Mesenchymal stem cell (in vitro differentiated cells and primary cell): ENCODE measurements around the gene CYP26B1.

ENCODE experiments used
- DNase-seq: peaks from one replicate; pipeline ENCODE4 v3.0.0-alpha.2; 2013
- H2AFZ ChIP-seq: one replicate; pipeline ENCODE4 v1.6.1; 2013; ENCODE audit warnings: low read depth, mild to moderate bottlenecking, control low read depth, inconsistent platforms, low read length, moderate library complexity
- H2AK5ac ChIP-seq: 2 replicates; pipeline ENCODE4 v1.6.1; 2013; ENCODE audit warnings: low read length, moderate library complexity, mild to moderate bottlenecking, inconsistent platforms; ENCODE audit not compliant: severe bottlenecking
- H2BK120ac ChIP-seq: one replicate; pipeline ENCODE4 v1.6.1; 2013; ENCODE audit warnings: low read depth, mild to moderate bottlenecking, inconsistent platforms, low read length, moderate library complexity
- H2BK12ac ChIP-seq, 2 experiments: one replicate each; pipeline ENCODE4 v1.6.1; 2013; ENCODE audit warnings: inconsistent platforms in 2 of 2, low read length in 2 of 2, mild to moderate bottlenecking in 2 of 2, moderate library complexity in 2 of 2, control low read depth in 1 of 2
- H2BK15ac ChIP-seq: one replicate; pipeline ENCODE4 v1.6.1; 2013; ENCODE audit warnings: mild to moderate bottlenecking, low read depth, inconsistent platforms; ENCODE audit not compliant: poor library complexity, severe bottlenecking
- H2BK5ac ChIP-seq: 2 replicates; pipeline ENCODE4 v1.6.1; 2013; ENCODE audit warnings: low read depth, mild to moderate bottlenecking, low read length, control low read depth, inconsistent platforms; ENCODE audit not compliant: poor library complexity, severe bottlenecking
- H3K14ac ChIP-seq, 2 experiments: one replicate each; pipeline ENCODE4 v1.6.1; 2013; ENCODE audit warnings: inconsistent platforms in 2 of 2, low read length in 2 of 2, control low read depth in 1 of 2, mild to moderate bottlenecking in 1 of 2, moderate library complexity in 1 of 2
- H3K18ac ChIP-seq, 2 experiments: one replicate each; pipeline ENCODE4 v1.6.1; 2013; ENCODE audit warnings: inconsistent platforms in 2 of 2, low read length in 2 of 2, control low read depth in 1 of 2, low read depth in 1 of 2, mild to moderate bottlenecking in 1 of 2
- H3K23ac ChIP-seq, 2 experiments: one replicate each; pipeline ENCODE4 v1.6.1; 2013; ENCODE audit warnings: inconsistent platforms in 2 of 2, low read length in 2 of 2, mild to moderate bottlenecking in 2 of 2, moderate library complexity in 2 of 2, control low read depth in 1 of 2
- H3K27ac ChIP-seq: 2 replicates; pipeline ENCODE4 v1.5.1; 2013; ENCODE audit warnings: mild to moderate bottlenecking, moderate library complexity, low read length, control low read depth, inconsistent platforms; ENCODE audit not compliant: poor library complexity, severe bottlenecking
- H3K27me3 ChIP-seq, 2 experiments: 2 replicates each; pipeline versions ENCODE4 v1.6.1 to v1.7.0; 2013; ENCODE audit warnings: low read length in 2 of 2, mild to moderate bottlenecking in 2 of 2, moderate library complexity in 2 of 2, control low read depth in 1 of 2, inconsistent platforms in 1 of 2; ENCODE audit not compliant: control insufficient read depth in 1 of 2, insufficient read depth in 1 of 2
- H3K36me3 ChIP-seq, 2 experiments: 2 replicates each; pipeline versions ENCODE4 v1.6.1 to v1.7.0; 2013; ENCODE audit warnings: low read length in 2 of 2, control low read depth in 1 of 2, inconsistent platforms in 1 of 2, low read depth in 1 of 2, mild to moderate bottlenecking in 1 of 2; ENCODE audit not compliant: insufficient read depth in 2 of 2, control insufficient read depth in 1 of 2
- H3K4ac ChIP-seq, 2 experiments: one replicate each; pipeline ENCODE4 v1.6.1; 2013; ENCODE audit warnings: inconsistent platforms in 2 of 2, low read length in 2 of 2, mild to moderate bottlenecking in 2 of 2, moderate library complexity in 2 of 2, control low read depth in 1 of 2, low read depth in 1 of 2
- H3K4me1 ChIP-seq: 2 replicates; pipeline ENCODE4 v1.6.1; 2013; ENCODE audit warnings: low read depth, low read length, control low read depth; ENCODE audit not compliant: control insufficient read depth, insufficient read depth
- H3K4me2 ChIP-seq: 2 replicates; pipeline ENCODE4 v1.6.1; 2013; ENCODE audit warnings: low read length, mild to moderate bottlenecking, inconsistent platforms; ENCODE audit not compliant: poor library complexity, severe bottlenecking
- H3K4me3 ChIP-seq, 2 experiments: 2 replicates each; pipeline versions ENCODE4 v1.5.1 to v1.7.0; 2013; ENCODE audit warnings: low read length in 2 of 2, mild to moderate bottlenecking in 2 of 2, control low read depth in 1 of 2, low read depth in 1 of 2; ENCODE audit not compliant: insufficient read depth in 1 of 2
- H3K79me1 ChIP-seq: replicated peaks from 2 replicates; pipeline ENCODE4 v1.6.1; 2013; ENCODE audit warnings: mild to moderate bottlenecking, control low read depth, low read length, inconsistent platforms; ENCODE audit not compliant: poor library complexity, severe bottlenecking
- H3K9ac ChIP-seq: 2 replicates; pipeline ENCODE4 v1.7.0; 2013; ENCODE audit warnings: mild to moderate bottlenecking, low read length, moderate library complexity
- H3K9me3 ChIP-seq: 2 replicates; pipeline ENCODE4 v1.7.0; 2013; ENCODE audit warnings: mild to moderate bottlenecking, low read length; ENCODE audit not compliant: control insufficient read depth
- H4K8ac ChIP-seq: one replicate; pipeline ENCODE4 v1.6.1; 2013; ENCODE audit warnings: inconsistent platforms, mild to moderate bottlenecking, low read length, moderate library complexity
- H4K91ac ChIP-seq: one replicate; pipeline ENCODE4 v1.6.1; 2013; ENCODE audit warnings: mild to moderate bottlenecking, low read length, inconsistent platforms
- WGBS: methylation state at CpG from one replicate; pipeline ENCODE4 v1.1.7; 2013; ENCODE audit warnings: mixed read lengths; 5-methylcytosine and 5-hydroxymethylcytosine counted together

CYP26B1 gene

GRCh38 chr2:72082021-72082601, 65.6 kb downstream of the CYP26B1 start:
- Histone ChIP-seq H3K36me3 (no peaks in the 10 kb centered on the region), H3K4me2 (no peak overlapping the region), H3K4ac (no peak overlapping the region), H3K4me1 (peaks cover 18% of the 10 kb centered on the region), H2BK15ac (no peak overlapping the region), H3K23ac (no peak overlapping the region), H3K4me3 (no peak overlapping the region), H3K14ac (no peak overlapping the region), H2AK5ac (no peak overlapping the region), H4K8ac (no peak overlapping the region), H3K27ac (no peak overlapping the region), H4K91ac (no peak overlapping the region), H3K9ac (no peak overlapping the region), H2BK120ac (no peak overlapping the region), H3K27me3 (peaks cover 0 to 27% of the 10 kb centered on the region in 2 experiments), H2BK5ac (no peak overlapping the region), H2AFZ (no peak overlapping the region), H3K18ac (no peak overlapping the region), H3K79me1 (no peaks in the 10 kb centered on the region), H3K9me3 (peaks cover 4% of the 10 kb centered on the region), H2BK12ac (no peak overlapping the region)
- DNase-seq = no peak
- 95% methylated on average over 12 of the region's 12 CpGs for WGBS

GRCh38 chr2:72081451-72081850, 66.2 kb downstream of the CYP26B1 start:
- Histone ChIP-seq H3K4me3 (no peak overlapping the region), H3K4ac (no peak overlapping the region), H3K27me3 (peaks cover 0 to 27% of the 10 kb centered on the region in 2 experiments), H3K9me3 (peaks cover 4% of the 10 kb centered on the region), H3K4me2 (no peak overlapping the region), H4K91ac (no peak overlapping the region), H2AFZ (no peak overlapping the region), H3K27ac (no peak overlapping the region), H2BK120ac (no peak overlapping the region), H3K36me3 (no peaks in the 10 kb centered on the region), H4K8ac (no peak overlapping the region), H3K18ac (no peak overlapping the region), H2BK15ac (no peak overlapping the region), H3K14ac (no peak overlapping the region), H2AK5ac (no peak overlapping the region), H3K4me1 (peaks cover 18% of the 10 kb centered on the region), H2BK12ac (no peak overlapping the region), H3K9ac (no peak overlapping the region), H3K23ac (no peak overlapping the region), H3K79me1 (no peaks in the 10 kb centered on the region), H2BK5ac (no peak overlapping the region)
- 96% methylated on average over 7 of the region's 8 CpGs for WGBS
- no peak for DNase-seq

- Histone ChIP-seq H2AK5ac (no peak overlapping the region), H3K27ac (no peak overlapping the region), H4K8ac (no peak overlapping the region), H3K18ac (no peak overlapping the region), H3K9me3 (peaks cover 4% of the 10 kb centered on the region), H2BK12ac (no peak overlapping the region), H3K79me1 (no peaks in the 10 kb centered on the region), H3K4ac (no peak overlapping the region), H2BK120ac (no peak overlapping the region), H3K9ac (no peak overlapping the region), H3K14ac (peak overlapping the region in 1 of 2 experiments; percentile 18), H3K27me3 (peaks cover 0 to 24% of the 10 kb centered on the region in 2 experiments), H2AFZ (no peak overlapping the region), H3K23ac (no peak overlapping the region), H2BK15ac (no peak overlapping the region), H3K4me3 (no peak overlapping the region), H4K91ac (no peak overlapping the region), H3K4me2 (no peak overlapping the region), H3K4me1 (peaks cover 18% of the 10 kb centered on the region), H2BK5ac (no peak overlapping the region), H3K36me3 (no peaks in the 10 kb centered on the region)
- no peak for DNase-seq
- 75% methylated on average over 3 of the region's 3 CpGs for WGBS
Measured at GRCh38 chr2:72080286-72081145, 67.1 kb downstream of the CYP26B1 start.
